Measurements from ENCODE around the gene DYNLT4.

GRCh38 chr1:44853201-44853600 lies 46.0 kb upstream of the DYNLT4 start:
- TF ChIP-seq CTCF (IDR thresholded peaks at IDR 0.05) (no peak), POLR2AphosphoS5 (IDR thresholded peaks at IDR 0.05) (no peak), EP300 (IDR thresholded peaks at IDR 0.05) (no peak)

Data from suprapubic skin (tissue), 4 donors.